NCI-H82 (cell line): ENCODE data around the gene STIM2.
A peak's percentile ranks its signal among the peaks of the same experiment; 100 is the strongest.

Experiments
- DNase-seq: peaks from one replicate; lab custom pipeline; 2025; lab: John Stamatoyannopoulos, UW

STIM2 gene

GRCh38 chr4:27040356-27040755 is 179.7 kb downstream of the STIM2 start:
- DNase-seq: no peak

GRCh38 chr4:27042411-27042810 is 181.8 kb downstream of the STIM2 start:
- no peak for DNase-seq

GRCh38 chr4:27043200-27043599 is 182.6 kb downstream of the STIM2 start:
- no peak for DNase-seq

- DNase-seq: no peak
Measured at GRCh38 chr4:27046851-27047250, 186.2 kb downstream of the STIM2 start.

- DNase-seq: peak; percentile 37
Measured at GRCh38 chr4:27048429-27049238, 188.0 kb downstream of the STIM2 start.

GRCh38 chr4:27049239-27049829 is 188.7 kb downstream of the STIM2 start:
- no peak for DNase-seq

- DNase-seq: no peak
Measured at GRCh38 chr4:27050731-27051130, 190.1 kb downstream of the STIM2 start.

GRCh38 chr4:27055221-27055760 is 194.7 kb downstream of the STIM2 start:
- DNase-seq: no peak

- DNase-seq: no peak
Measured at GRCh38 chr4:27056281-27056680, 195.6 kb downstream of the STIM2 start.

- DNase-seq: no peak
Measured at GRCh38 chr4:27057053-27057452, 196.4 kb downstream of the STIM2 start.

GRCh38 chr4:27057662-27058061 is 197.0 kb downstream of the STIM2 start:
- peak; percentile 11 for DNase-seq

- no peak for DNase-seq
Measured at GRCh38 chr4:27058819-27059406, 198.3 kb downstream of the STIM2 start.

- DNase-seq: no peak
Measured at GRCh38 chr4:27059446-27059845, 198.8 kb downstream of the STIM2 start.

- no peak for DNase-seq
Measured at GRCh38 chr4:27062256-27062655, 201.6 kb downstream of the STIM2 start.

GRCh38 chr4:27066591-27066990 is 205.9 kb downstream of the STIM2 start:
- DNase-seq: no peak

- no peak for DNase-seq
Measured at GRCh38 chr4:27068151-27068867, 207.7 kb downstream of the STIM2 start.
